HepG2 (cell line): ENCODE data around the gene SMARCA4. TPM values are rescaled to one million over a fixed set of nuclear protein-coding genes. Genes with fewer than 3 reads are reported as not detected.

ENCODE experiments used
- ATAD3A ChIP-seq: sonication (generic); formaldehyde crosslinking; IDR thresholded peaks from 2 replicates; pipeline ENCODE4 v1.4.0; 2020; ENCODE audit warnings: missing genetic modification reagents
- BCL6 ChIP-seq: IDR thresholded peaks from 2 replicates; pipeline ENCODE4 v1.6.1; 2016; ENCODE audit warnings: missing genetic modification reagents, missing compliant biosample characterization
- CAMTA2 ChIP-seq: sonication (generic); formaldehyde crosslinking; IDR thresholded peaks from 2 replicates; pipeline ENCODE4 v1.4.0; 2020; ENCODE audit warnings: mild to moderate bottlenecking, missing genetic modification reagents, borderline replicate concordance
- CERS6 ChIP-seq: sonication (generic); formaldehyde crosslinking; IDR thresholded peaks from 2 replicates; pipeline ENCODE4 v1.5.0; 2020; ENCODE audit warnings: missing genetic modification reagents
- EZH2 ChIP-seq: conservative IDR thresholded peaks from 2 replicates; pipeline ENCODE4 v1.6.1; 2012; ENCODE audit warnings: mild to moderate bottlenecking, low read depth, low read length, moderate library complexity
- GLMP ChIP-seq: sonication (generic); formaldehyde crosslinking; IDR thresholded peaks from 2 replicates; pipeline ENCODE4 v1.9.0; 2021; ENCODE audit warnings: missing genetic modification reagents, mild to moderate bottlenecking, borderline replicate concordance
- JDP2 ChIP-seq: sonication (generic); formaldehyde crosslinking; IDR thresholded peaks from 2 replicates; pipeline ENCODE4 v1.8.1; 2022; ENCODE audit warnings: missing genetic modification reagents, borderline replicate concordance
- MAX ChIP-seq: IDR thresholded peaks from 2 replicates; pipeline ENCODE4 v1.6.1; 2012; ENCODE audit warnings: inconsistent platforms
- MIER2 ChIP-seq: IDR thresholded peaks from 2 replicates; pipeline ENCODE4 v1.6.1; 2016; ENCODE audit warnings: missing biosample characterization, missing genetic modification reagents
- RBM39 ChIP-seq: fragments of 200-400 bp; formaldehyde crosslinking; IDR thresholded peaks from one replicate; pipeline ENCODE4 v1.6.1; 2018; ENCODE audit warnings: antibody characterized with exemption, mild to moderate bottlenecking, low read depth, low read length; ENCODE audit not compliant: poor library complexity, severe bottlenecking
- SP4 ChIP-seq: sonication (generic); formaldehyde crosslinking; IDR thresholded peaks from 2 replicates; pipeline ENCODE4 v1.8.1; 2023; ENCODE audit warnings: mild to moderate bottlenecking, missing genetic modification reagents
- TBX2 ChIP-seq: sonication (generic); formaldehyde crosslinking; IDR thresholded peaks from 2 replicates; pipeline ENCODE4 v1.5.0; 2020; ENCODE audit warnings: missing genetic modification reagents, mild to moderate bottlenecking, borderline replicate concordance
- ZBTB25 ChIP-seq: IDR thresholded peaks from 2 replicates; pipeline ENCODE4 v1.6.1; 2018; ENCODE audit warnings: missing genetic modification reagents
- ZFP62 ChIP-seq: sonication (generic); formaldehyde crosslinking; IDR thresholded peaks from 2 replicates; pipeline ENCODE4 v1.4.0; 2020; ENCODE audit warnings: missing genetic modification reagents
- ZNF510 ChIP-seq: sonication (generic); formaldehyde crosslinking; IDR thresholded peaks from 2 replicates; pipeline ENCODE4 v1.4.0; 2020; ENCODE audit warnings: low read depth, mild to moderate bottlenecking, missing genetic modification reagents
- ZNF589 ChIP-seq: sonication (generic); formaldehyde crosslinking; conservative IDR thresholded peaks from 2 replicates; pipeline ENCODE4 v1.8.0; 2022; ENCODE audit warnings: mild to moderate bottlenecking, moderate library complexity, missing genetic modification reagents
- polyA plus RNA-seq, 8 experiments: library from polyadenylated mRNA; depleted of rRNA in 3 of 8; stranded (reverse) in 7 of 8; unstranded in 1 of 8; fragments of >200 nt; fragmentation: Illumina TruSeq in 4 of 8; extraction: Trizol in 4 of 8; gene quantifications; 2 replicates each; pipeline versions ENCODE4 v1.2.1 to v1.2.3, GENCODE V29; 2011 to 2016; ENCODE audit warnings: low read depth in 4 of 8, missing spikeins in 1 of 8, mixed read lengths in 1 of 8; ENCODE audit not compliant: insufficient read depth in 1 of 8
- total RNA-seq, 5 experiments: library from RNA; depleted of rRNA; stranded (reverse); fragments of >200 nt; fragmentation: Illumina TruSeq; extraction: Trizol; gene quantifications; 2 replicates each; pipeline ENCODE4 v1.2.3, GENCODE V29; 2016; ENCODE audit warnings: low read depth in 1 of 5
- TF ChIP-seq, protein P1 (sequence below): IDR thresholded peaks from 2 replicates; pipeline ENCODE4 v1.6.1; 2016
- TF ChIP-seq, protein P2 (sequence below): fragments of 450-650 bp; IDR thresholded peaks from 2 replicates; pipeline ENCODE4 v1.6.1; 2017

The SMARCA4 gene
- total and polyA plus RNA-seq, 2 of the 13 experiments (the other 11 are each of a cell fraction or from before 2014, with no cell fraction given), result 25.4 to 45.9 TPM

DNA sequence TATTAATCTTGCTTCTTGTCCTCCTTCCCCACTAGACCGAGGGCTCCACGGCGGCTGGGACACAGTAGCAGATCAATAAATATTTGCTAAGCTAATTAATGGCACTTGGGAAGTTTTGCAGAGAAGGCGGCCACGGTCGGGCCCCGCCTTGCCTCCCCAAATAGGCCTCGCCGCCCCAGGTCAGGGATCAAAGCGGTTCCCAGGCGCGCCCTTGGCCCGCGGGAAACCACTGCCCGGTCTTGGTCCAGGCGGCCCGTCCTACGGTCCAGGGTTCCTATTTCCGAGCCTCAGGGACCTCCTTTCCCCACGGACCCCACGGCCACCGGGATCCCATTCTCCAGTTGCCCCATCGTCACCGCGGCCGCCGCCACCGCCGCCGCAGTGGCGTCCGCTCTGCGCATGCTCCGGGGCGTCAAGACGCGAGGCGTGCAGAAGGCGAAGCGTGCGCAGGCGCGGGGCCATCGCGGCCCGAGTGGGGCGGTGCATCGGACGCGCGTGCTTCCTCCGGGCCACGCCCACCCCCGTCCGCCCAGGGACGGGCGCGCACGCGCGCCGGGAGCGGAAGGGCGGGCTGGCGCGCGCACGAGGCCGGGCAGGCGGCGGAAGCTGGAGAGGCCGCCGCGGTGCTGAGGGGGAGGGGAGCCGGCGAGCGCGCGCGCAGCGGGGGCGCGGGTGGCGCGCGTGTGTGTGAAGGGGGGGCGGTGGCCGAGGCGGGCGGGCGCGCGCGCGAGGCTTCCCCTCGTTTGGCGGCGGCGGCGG is at the start of gene SMARCA4 (continued):
- TF ChIP-seq MAX (peak; percentile 92), ATAD3A (CRISPR knock-in tag) (0 out of 2 replicates have a peak, but pooled peaks have one; percentile 38), MIER2 (CRISPR knock-in tag) (no peak), JDP2 (no peak), ZNF510 (CRISPR knock-in tag) (0 out of 2 replicates have a peak, but pooled peaks have one; percentile 71), RBM39 (no peak), ZFP62 (no peak), EZH2 (no peak), GLMP (no peak), ZNF589 (CRISPR knock-in tag) (0 out of 2 replicates have a peak, but pooled peaks have one; percentile 30), ZBTB25 (0 out of 2 replicates have a peak, but pooled peaks have one; percentile 24), SP4 (CRISPR knock-in tag) (peak; percentile 75), CAMTA2 (CRISPR knock-in tag) (0 out of 2 replicates have a peak, but pooled peaks have one; percentile 57), CERS6 (CRISPR knock-in tag) (no peak), TBX2 (peak; percentile 72; the same call in 1 of the 2 replicates), BCL6 (peak; percentile 20; the same call in 1 of the 2 replicates)
- TF ChIP-seq, protein P1, sequence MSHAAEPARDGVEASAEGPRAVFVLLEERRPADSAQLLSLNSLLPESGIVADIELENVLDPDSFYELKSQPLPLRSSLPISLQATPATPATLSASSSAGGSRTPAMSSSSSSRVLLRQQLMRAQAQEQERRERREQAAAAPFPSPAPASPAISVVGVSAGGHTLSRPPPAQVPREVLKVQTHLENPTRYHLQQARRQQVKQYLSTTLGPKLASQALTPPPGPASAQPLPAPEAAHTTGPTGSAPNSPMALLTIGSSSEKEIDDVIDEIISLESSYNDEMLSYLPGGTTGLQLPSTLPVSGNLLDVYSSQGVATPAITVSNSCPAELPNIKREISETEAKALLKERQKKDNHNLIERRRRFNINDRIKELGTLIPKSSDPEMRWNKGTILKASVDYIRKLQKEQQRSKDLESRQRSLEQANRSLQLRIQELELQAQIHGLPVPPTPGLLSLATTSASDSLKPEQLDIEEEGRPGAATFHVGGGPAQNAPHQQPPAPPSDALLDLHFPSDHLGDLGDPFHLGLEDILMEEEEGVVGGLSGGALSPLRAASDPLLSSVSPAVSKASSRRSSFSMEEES, result no peak
- TF ChIP-seq, protein P2, sequence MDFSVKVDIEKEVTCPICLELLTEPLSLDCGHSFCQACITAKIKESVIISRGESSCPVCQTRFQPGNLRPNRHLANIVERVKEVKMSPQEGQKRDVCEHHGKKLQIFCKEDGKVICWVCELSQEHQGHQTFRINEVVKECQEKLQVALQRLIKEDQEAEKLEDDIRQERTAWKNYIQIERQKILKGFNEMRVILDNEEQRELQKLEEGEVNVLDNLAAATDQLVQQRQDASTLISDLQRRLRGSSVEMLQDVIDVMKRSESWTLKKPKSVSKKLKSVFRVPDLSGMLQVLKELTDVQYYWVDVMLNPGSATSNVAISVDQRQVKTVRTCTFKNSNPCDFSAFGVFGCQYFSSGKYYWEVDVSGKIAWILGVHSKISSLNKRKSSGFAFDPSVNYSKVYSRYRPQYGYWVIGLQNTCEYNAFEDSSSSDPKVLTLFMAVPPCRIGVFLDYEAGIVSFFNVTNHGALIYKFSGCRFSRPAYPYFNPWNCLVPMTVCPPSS, result no peak
